Measurements from ENCODE around the gene HPD. TPM values are rescaled to one million over a fixed set of nuclear protein-coding genes. Genes with fewer than 3 reads are reported as not detected.

HPD gene
- total RNA-seq, 5 donors from 2014 or later (not counting 1 experiment from before 2014, with no cell fraction given), result 0.39 to 0.92 (median 0.58) TPM; not detected in 2

- Histone ChIP-seq H3K4me1 (ENCODE audit: control insufficient read depth in 1 of 2, extremely low read depth in 1 of 2, insufficient read depth in 2 of 2, low read length in 2 of 2) (peaks cover 16 to 51% of the 10 kb centered on the region in 2 experiments), H3K4me3 (ENCODE audit: control insufficient read depth in 1 of 2, extremely low read depth in 1 of 2, low read length in 1 of 2) (peak overlapping the region; percentile 92 to 97), H3K27ac (ENCODE audit: low read length) (peak overlapping the region; percentile 96), H3K9me3 (no peaks in the 10 kb centered on the region), H3K36me3 (ENCODE audit: control insufficient read depth in 2 of 2, extremely low read depth in 1 of 2, insufficient read depth in 1 of 2, low read length in 1 of 2) (peaks cover 3 to 30% of the 10 kb centered on the region in 2 donors), H3K27me3 (replicated peaks in 1 of 2; ENCODE audit: control insufficient read depth in 2 of 2, extremely low read depth in 1 of 2, insufficient read depth in 2 of 2, low read length in 1 of 2) (no peaks in the 10 kb centered on the region)
- ChIA-PET CTCF (interaction anchor here (0.7 to 13.1 kb wide), 5 partner anchors 5 to 248 kb away, joined by 3 to 344 read pairs (median 6); partner anchors contain the start of gene RHOF (in 1 of the 2)), POLR2A (interaction anchor here in 1 of 2 donors (0.6 to 2.0 kb wide), 4 partner anchors 11 to 425 kb away, joined by 3 to 11 read pairs (median 4); no protein-coding TSS in a partner anchor)
- Mint-ChIP-seq H3K4me1 (peaks cover 29 to 46% (median 38%) of the 10 kb centered on the region in 3 donors), H3K4me3 (peak overlapping the region; percentile 93 to 98 (median 96)), H3K27me3 (no peaks in the 10 kb centered on the region), H3K27ac (peak overlapping the region; percentile 96 to 98), H3K9me3 (no peaks in the 10 kb centered on the region), H3K36me3 (peaks cover 23% of the 10 kb centered on the region)
- DNase-seq (peak; percentile 59 to 80 (median 73)), ATAC-seq (replicated peaks in 1 of 4) (peak in 3 of 4 experiments; percentile 6 to 10 (median 9))
- WGBS (ENCODE audit: insufficient coverage), result under 1% methylated on average over 74 of the region's 86 CpGs
Observed at GRCh38 chr12:121800694-121801594, 57.7 kb downstream of the HPD start.

- ChIA-PET POLR2A (interaction anchor here in 1 of 2 donors (0.6 kb wide), 1 partner anchor 426 kb away, joined by 3 read pairs; no protein-coding TSS in a partner anchor), CTCF (interaction anchor here in 1 of 2 donors (1.4 to 7.9 kb wide), 4 partner anchors 7 to 114 kb away, joined by 4 to 344 read pairs (median 11); partner anchors contain the start of gene SETD1B)
- H3K36me3 ChIP-seq (ENCODE audit: control insufficient read depth in 2 of 2, extremely low read depth in 1 of 2, insufficient read depth in 1 of 2, low read length in 1 of 2), result peaks cover 6 to 36% of the 10 kb centered on the region in 2 donors
- Mint-ChIP-seq H3K27me3 (no peaks in the 10 kb centered on the region), H3K9me3 (no peaks in the 10 kb centered on the region), H3K36me3 (peaks cover 26% of the 10 kb centered on the region), H3K4me1 (peaks cover 35 to 49% (median 40%) of the 10 kb centered on the region in 3 donors), H3K27ac (peak overlapping the region; percentile 89 to 93), H3K4me3 (peak overlapping the region; percentile 83 to 88 (median 85))
- H3K27me3 ChIP-seq (replicated peaks in 1 of 2; ENCODE audit: control insufficient read depth in 2 of 2, extremely low read depth in 1 of 2, insufficient read depth in 2 of 2, low read length in 1 of 2), result no peaks in the 10 kb centered on the region
- H3K4me1 ChIP-seq (ENCODE audit: control insufficient read depth in 1 of 2, extremely low read depth in 1 of 2, insufficient read depth in 2 of 2, low read length in 2 of 2), result peaks cover 16 to 53% of the 10 kb centered on the region in 2 experiments
- WGBS (ENCODE audit: insufficient coverage), result 0% methylated on average over 72 of the region's 84 CpGs
- H3K9me3 ChIP-seq, result no peaks in the 10 kb centered on the region
- peak overlapping the region; percentile 70 to 73 for H3K4me3 ChIP-seq (ENCODE audit: control insufficient read depth in 1 of 2, extremely low read depth in 1 of 2, low read length in 1 of 2)
- ATAC-seq (replicated peaks in 1 of 4) (peak; percentile 2 to 31 (median 21)), DNase-seq (peak in 28 of 35 experiments; percentile 38 to 83 (median 58))
- H3K27ac ChIP-seq (ENCODE audit: low read length), result peak overlapping the region; percentile 76
Observed at GRCh38 chr12:121799842-121800693, 58.6 kb downstream of the HPD start.

GRCh38 chr12:121799156-121799841 lies 59.4 kb downstream of the HPD start:
- H3K36me3 Mint-ChIP-seq, result peaks cover 27% of the 10 kb centered on the region
- peak in 1 of 4 experiments; percentile 5 for ATAC-seq (replicated peaks in 1 of 4)
- H3K4me3 ChIP-seq (ENCODE audit: control insufficient read depth in 1 of 2, extremely low read depth in 1 of 2, low read length in 1 of 2), result peak overlapping the region; percentile 70 to 73
- H3K4me1 ChIP-seq (ENCODE audit: control insufficient read depth in 1 of 2, extremely low read depth in 1 of 2, insufficient read depth in 2 of 2, low read length in 2 of 2), result peaks cover 20 to 58% of the 10 kb centered on the region in 2 experiments
- peak overlapping the region; percentile 89 to 93 for H3K27ac Mint-ChIP-seq
- H3K4me3 Mint-ChIP-seq, result peak overlapping the region; percentile 83 to 88 (median 85)
- ChIA-PET POLR2A (interaction anchor here (0.5 to 0.7 kb wide), 3 partner anchors 10 to 484 kb away, joined by 3 to 5 read pairs (median 4); no protein-coding TSS in a partner anchor), CTCF (interaction anchor here (1.4 to 7.9 kb wide), 4 partner anchors 8 to 113 kb away, joined by 3 to 344 read pairs (median 4); partner anchors contain the start of gene SETD1B (in 1 of the 2))
- no peaks in the 10 kb centered on the region for H3K27me3 Mint-ChIP-seq
- 30% methylated on average over 14 of the region's 30 CpGs for WGBS (ENCODE audit: insufficient coverage)
- peaks cover 42 to 56% (median 48%) of the 10 kb centered on the region in 3 donors for H3K4me1 Mint-ChIP-seq
- peak in 27 of 35 experiments; percentile 42 to 79 (median 60) for DNase-seq
- no peaks in the 10 kb centered on the region for H3K9me3 Mint-ChIP-seq
- H3K36me3 ChIP-seq (ENCODE audit: control insufficient read depth in 2 of 2, extremely low read depth in 1 of 2, insufficient read depth in 1 of 2, low read length in 1 of 2), result peaks cover 6 to 36% of the 10 kb centered on the region in 2 donors
- no peaks in the 10 kb centered on the region for H3K27me3 ChIP-seq (replicated peaks in 1 of 2; ENCODE audit: control insufficient read depth in 2 of 2, extremely low read depth in 1 of 2, insufficient read depth in 2 of 2, low read length in 1 of 2)
- peak overlapping the region; percentile 76 for H3K27ac ChIP-seq (ENCODE audit: low read length)
- H3K9me3 ChIP-seq, result no peaks in the 10 kb centered on the region

- no peak for ATAC-seq (replicated peaks in 1 of 4)
- Mint-ChIP-seq H3K4me3 (peak overlapping the region; percentile 83 to 88 (median 85)), H3K27me3 (no peaks in the 10 kb centered on the region), H3K9me3 (no peaks in the 10 kb centered on the region), H3K4me1 (peaks cover 43 to 60% (median 49%) of the 10 kb centered on the region in 3 donors), H3K27ac (peak overlapping the region; percentile 89), H3K36me3 (peaks cover 27% of the 10 kb centered on the region)
- ChIA-PET POLR2A (interaction anchor here (0.5 to 0.7 kb wide), 5 partner anchors 9 to 483 kb away, joined by 3 to 13 read pairs (median 5); no protein-coding TSS in a partner anchor), CTCF (interaction anchor here (1.4 to 7.9 kb wide), 4 partner anchors 9 to 113 kb away, joined by 3 to 344 read pairs (median 4); partner anchors contain the start of gene SETD1B (in 1 of the 2))
- 59% methylated on average over 9 of the region's 10 CpGs for WGBS (ENCODE audit: insufficient coverage)
- DNase-seq, result peak in 1 of 35 experiments; percentile 21
- peaks cover 6 to 36% of the 10 kb centered on the region in 2 donors for H3K36me3 ChIP-seq (ENCODE audit: control insufficient read depth in 2 of 2, extremely low read depth in 1 of 2, insufficient read depth in 1 of 2, low read length in 1 of 2)
- H3K4me1 ChIP-seq (ENCODE audit: control insufficient read depth in 1 of 2, extremely low read depth in 1 of 2, insufficient read depth in 2 of 2, low read length in 2 of 2), result peaks cover 20 to 63% of the 10 kb centered on the region in 2 experiments
- H3K27ac ChIP-seq (ENCODE audit: low read length), result peak overlapping the region; percentile 43
- no peaks in the 10 kb centered on the region for H3K9me3 ChIP-seq
- peak overlapping the region; percentile 15 to 70 for H3K4me3 ChIP-seq (ENCODE audit: control insufficient read depth in 1 of 2, extremely low read depth in 1 of 2, low read length in 1 of 2)
- no peaks in the 10 kb centered on the region for H3K27me3 ChIP-seq (replicated peaks in 1 of 2; ENCODE audit: control insufficient read depth in 2 of 2, extremely low read depth in 1 of 2, insufficient read depth in 2 of 2, low read length in 1 of 2)
Observed at GRCh38 chr12:121798787-121799155, 59.9 kb downstream of the HPD start.

GRCh38 chr12:121797937-121798786 lies 60.5 kb downstream of the HPD start:
- WGBS (ENCODE audit: insufficient coverage), result 61% methylated on average over 13 of the region's 19 CpGs
- CTCF ChIA-PET, result interaction anchor here (1.4 to 7.9 kb wide), 4 partner anchors 8 to 112 kb away, joined by 3 to 344 read pairs (median 4); partner anchors contain the start of gene SETD1B (in 1 of the 2)

More at GRCh38 chr12:121797937-121798786, 60.5 kb downstream of the HPD start:
- DNase-seq (peak in 1 of 35 experiments; percentile 21), ATAC-seq (replicated peaks in 1 of 4) (no peak)
- peaks cover 6 to 36% of the 10 kb centered on the region in 2 donors for H3K36me3 ChIP-seq (ENCODE audit: control insufficient read depth in 2 of 2, extremely low read depth in 1 of 2, insufficient read depth in 1 of 2, low read length in 1 of 2)
- no peaks in the 10 kb centered on the region for H3K27me3 ChIP-seq (replicated peaks in 1 of 2; ENCODE audit: control insufficient read depth in 2 of 2, extremely low read depth in 1 of 2, insufficient read depth in 2 of 2, low read length in 1 of 2)
- H3K9me3 Mint-ChIP-seq, result no peaks in the 10 kb centered on the region
- H3K4me1 ChIP-seq (ENCODE audit: control insufficient read depth in 1 of 2, extremely low read depth in 1 of 2, insufficient read depth in 2 of 2, low read length in 2 of 2), result peaks cover 20 to 62% of the 10 kb centered on the region in 2 experiments
- no peaks in the 10 kb centered on the region for H3K9me3 ChIP-seq
- peaks cover 27% of the 10 kb centered on the region for H3K36me3 Mint-ChIP-seq
- POLR2A ChIA-PET, result interaction anchor here (0.5 to 0.7 kb wide), 4 partner anchors 9 to 40 kb away, joined by 4 to 13 read pairs (median 6); no protein-coding TSS in a partner anchor
- H3K4me3 ChIP-seq (ENCODE audit: control insufficient read depth in 1 of 2, extremely low read depth in 1 of 2, low read length in 1 of 2), result peak overlapping the region in 1 of 2 donors; percentile 15
- no peaks in the 10 kb centered on the region for H3K27me3 Mint-ChIP-seq
- H3K27ac Mint-ChIP-seq, result peak overlapping the region; percentile 89
- peaks cover 43 to 58% (median 49%) of the 10 kb centered on the region in 3 donors for H3K4me1 Mint-ChIP-seq
- peak overlapping the region; percentile 21 for H3K27ac ChIP-seq (ENCODE audit: low read length)
- peak overlapping the region; percentile 83 to 88 (median 85) for H3K4me3 Mint-ChIP-seq

All from T-cell (primary cell).